Omental fat pad (tissue), 4 donors: ENCODE results near the gene TAGAP. TPM values are rescaled to one million over a fixed set of nuclear protein-coding genes. Genes with fewer than 3 reads are reported as not detected.
A peak's percentile ranks its signal among the peaks of the same experiment; 100 is the strongest.
"Not testable (repeated sequence)": the region's sequence is repeated elsewhere in the genome, so short reads cannot be mapped to it uniquely, and the experiment has no call there.

Experiments used
- ATAC-seq: fragments of 150-250 bp; one replicate; pipeline ENCODE4 v1.9.1; 2016; ENCODE audit warnings: mild to moderate bottlenecking, moderate library complexity; ENCODE audit not compliant: low FRiP score
- DNase-seq: peaks from one replicate; pipeline ENCODE4 v3.0.0-alpha.2; 2019; ENCODE audit warnings: low spot score
- total RNA-seq, 4 donors: library from RNA; depleted of rRNA; stranded (reverse); fragments of >200 nt; gene quantifications; one replicate each; pipeline ENCODE4 v1.1.0, GENCODE V29; 2016
- TF ChIP-seq, protein P1 (sequence below), 3 donors: fragments of 450-650 bp; IDR thresholded peaks; one replicate each; pipeline ENCODE4 v1.5.1; 2016 to 2017; ENCODE audit warnings: antibody characterized with exemption in 3 of 3, mild to moderate bottlenecking in 3 of 3, moderate library complexity in 2 of 3

TAGAP gene
- total RNA-seq, 4 donors from 2014 or later, result 3.1 to 5.7 (median 4.8) TPM

DNA sequence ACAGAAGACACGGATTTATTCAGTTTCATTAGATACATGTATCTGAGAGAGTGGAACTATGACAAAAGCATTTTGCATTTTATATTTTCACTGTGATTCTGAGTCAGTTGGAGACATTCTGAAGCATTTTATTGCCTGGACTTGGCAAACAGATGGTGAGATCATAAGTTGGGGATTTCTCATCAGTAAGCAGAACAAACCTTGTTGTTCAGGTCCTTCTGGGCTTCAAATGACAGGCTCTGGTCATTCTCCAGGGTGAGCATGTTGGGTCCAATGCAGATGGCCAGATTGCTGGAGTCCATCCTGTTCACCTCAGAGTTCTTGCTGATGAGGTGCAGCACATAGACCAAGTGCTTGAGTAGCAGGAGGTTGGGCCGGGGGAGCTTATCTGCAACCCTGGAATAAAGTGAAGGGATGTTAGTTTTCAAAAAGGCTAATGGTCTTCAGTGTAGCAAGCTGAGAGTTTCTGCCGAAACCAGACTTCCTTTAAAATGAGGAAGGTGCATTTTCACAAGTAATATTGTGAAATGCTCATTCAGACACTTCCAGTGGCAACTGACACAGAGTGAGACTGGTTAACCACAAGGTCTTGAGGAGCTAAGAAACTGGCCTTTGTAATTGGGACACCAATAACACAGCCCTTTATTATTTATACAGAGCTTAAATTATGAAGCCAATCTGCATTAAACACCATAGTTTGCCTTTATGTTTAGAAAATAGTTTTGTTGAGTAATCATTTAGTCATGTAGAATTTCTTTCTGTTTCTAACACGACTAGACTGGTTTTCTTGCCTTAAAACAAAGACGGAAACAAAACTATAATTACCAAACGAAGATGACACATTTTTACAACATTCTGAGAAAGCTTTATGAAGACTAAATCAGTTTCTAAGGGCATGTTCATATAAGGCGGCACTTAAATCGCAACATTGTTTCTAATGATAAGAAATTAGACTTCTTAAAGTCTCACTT lies 5.6 kb downstream of the TAGAP start:
- ATAC-seq, result peak; percentile 39
- TF ChIP-seq, protein P1, sequence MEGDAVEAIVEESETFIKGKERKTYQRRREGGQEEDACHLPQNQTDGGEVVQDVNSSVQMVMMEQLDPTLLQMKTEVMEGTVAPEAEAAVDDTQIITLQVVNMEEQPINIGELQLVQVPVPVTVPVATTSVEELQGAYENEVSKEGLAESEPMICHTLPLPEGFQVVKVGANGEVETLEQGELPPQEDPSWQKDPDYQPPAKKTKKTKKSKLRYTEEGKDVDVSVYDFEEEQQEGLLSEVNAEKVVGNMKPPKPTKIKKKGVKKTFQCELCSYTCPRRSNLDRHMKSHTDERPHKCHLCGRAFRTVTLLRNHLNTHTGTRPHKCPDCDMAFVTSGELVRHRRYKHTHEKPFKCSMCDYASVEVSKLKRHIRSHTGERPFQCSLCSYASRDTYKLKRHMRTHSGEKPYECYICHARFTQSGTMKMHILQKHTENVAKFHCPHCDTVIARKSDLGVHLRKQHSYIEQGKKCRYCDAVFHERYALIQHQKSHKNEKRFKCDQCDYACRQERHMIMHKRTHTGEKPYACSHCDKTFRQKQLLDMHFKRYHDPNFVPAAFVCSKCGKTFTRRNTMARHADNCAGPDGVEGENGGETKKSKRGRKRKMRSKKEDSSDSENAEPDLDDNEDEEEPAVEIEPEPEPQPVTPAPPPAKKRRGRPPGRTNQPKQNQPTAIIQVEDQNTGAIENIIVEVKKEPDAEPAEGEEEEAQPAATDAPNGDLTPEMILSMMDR (IDR thresholded peaks at IDR 0.05), result no peak
- DNase-seq, result no peak

DNA sequence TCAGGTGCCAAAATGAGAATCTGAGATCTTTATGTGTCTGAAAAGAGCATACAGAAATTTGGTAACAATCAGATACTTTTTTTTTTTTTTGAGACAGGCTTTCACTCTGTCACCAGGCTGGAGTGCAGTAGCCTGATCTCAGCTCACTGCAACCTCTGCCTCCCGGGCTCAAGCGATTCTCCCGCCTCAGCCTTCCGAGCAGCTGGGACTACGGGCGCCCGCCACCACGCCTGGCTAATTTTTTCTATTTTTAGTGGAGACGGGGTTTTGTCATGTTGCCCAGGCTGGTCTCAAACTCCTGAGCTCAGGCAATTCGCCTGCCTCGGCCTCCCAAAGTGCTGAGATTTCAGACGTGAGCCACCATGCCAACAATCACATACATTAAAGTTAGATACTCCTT lies 6.5 kb downstream of the TAGAP start:
- not testable (repeated sequence) for ATAC-seq, DNase-seq

DNA sequence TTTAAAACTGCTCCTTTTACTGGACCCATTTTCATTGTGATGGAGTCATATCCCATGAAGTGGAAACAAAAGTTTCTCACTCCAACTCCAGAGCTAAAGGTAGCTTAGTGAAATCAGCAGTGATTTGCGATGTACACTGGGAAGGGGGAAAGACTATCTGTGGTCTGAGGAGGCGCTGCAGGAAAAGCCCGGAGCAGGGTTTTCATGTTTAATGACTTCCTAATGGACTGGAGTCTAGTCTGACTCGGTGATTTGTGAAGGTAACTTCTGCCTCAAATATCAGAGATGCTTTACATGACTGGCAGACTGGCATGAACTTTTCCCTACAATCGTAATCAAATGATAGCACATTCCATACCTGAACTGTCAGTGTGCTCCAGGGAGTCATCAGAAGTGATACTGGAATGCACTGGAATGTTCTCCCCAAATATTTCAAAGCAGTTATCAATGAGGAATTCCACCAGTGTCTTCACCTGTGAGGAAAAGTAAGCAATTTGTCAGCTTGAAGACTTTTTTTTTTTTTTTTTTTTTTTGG lies 7.0 kb downstream of the TAGAP start:
- TF ChIP-seq, protein P1 (IDR thresholded peaks at IDR 0.05), result no peak
- ATAC-seq, result no peak
- DNase-seq, result no peak

GRCh38 chr6:159036673-159037072 lies 8.1 kb downstream of the TAGAP start:
- ATAC-seq (no peak), DNase-seq (no peak)
- TF ChIP-seq, protein P1 (IDR thresholded peaks at IDR 0.05), result no peak

DNA sequence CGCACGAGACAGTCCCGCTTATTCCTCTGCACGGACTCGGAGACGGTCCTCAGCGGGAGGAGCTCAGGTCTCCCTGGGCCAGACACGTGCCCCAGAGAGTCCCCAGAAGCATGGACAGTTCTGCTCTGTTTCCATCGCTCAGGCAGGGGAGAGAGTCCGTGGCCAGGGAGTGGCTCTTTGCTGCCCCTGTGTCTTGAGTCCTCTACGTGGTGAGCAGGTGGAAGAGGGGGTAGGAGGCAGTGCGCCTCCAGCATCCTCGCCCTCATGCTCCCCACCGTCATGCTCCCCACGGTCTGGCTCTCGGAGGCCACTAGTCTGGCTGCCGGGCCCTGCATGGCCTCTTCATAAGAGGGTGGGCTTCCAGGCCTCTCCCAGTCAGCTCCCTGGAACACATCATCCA lies 8.9 kb downstream of the TAGAP start:
- no peak for ATAC-seq
- no peak for DNase-seq
- TF ChIP-seq, protein P1 (IDR thresholded peaks at IDR 0.05), result no peak

- no peak for ATAC-seq
- TF ChIP-seq, protein P1 (IDR thresholded peaks at IDR 0.05), result no peak
These were observed 11.4 kb downstream of the TAGAP start for GRCh38 chr6:159033160-159034049.

GRCh38 chr6:159031846-159032245 lies 12.9 kb downstream of the TAGAP start:
- no peak for ATAC-seq
- TF ChIP-seq, protein P1 (IDR thresholded peaks at IDR 0.05), result no peak
- no peak for DNase-seq

More at GRCh38 chr6:159033160-159034049, 11.4 kb downstream of the TAGAP start:
- DNase-seq, result no peak
